Natural killer cell (primary cell): ENCODE measurements around the gene KCNIP2. TPM values are rescaled to one million over a fixed set of nuclear protein-coding genes. Genes with fewer than 3 reads are reported as not detected.
A peak's percentile ranks its signal among the peaks of the same experiment; 100 is the strongest.

Experiments
- ATAC-seq, 3 donors: fragments of 150-1000 bp in 2 of 3; fragments of 200-7000 bp in 1 of 3; cut with Tn5 transposase; 1 replicate in 1 of 3; 2 replicates in 2 of 3; pipeline ENCODE4 v1.10.0; 2021; ENCODE audit warnings: mild to moderate bottlenecking in 2 of 3, moderate library complexity in 2 of 3
- DNase-seq, 2 donors: peaks; one replicate each; pipeline versions ENCODE4 v3.0.0 to v3.0.0-alpha.2; 2013 to 2021; ENCODE audit warnings: mixed read lengths in 1 of 2
- H3K27ac ChIP-seq: one replicate; pipeline ENCODE4 v1.5.1; 2013; ENCODE audit warnings: mild to moderate bottlenecking, low read length
- H3K27me3 ChIP-seq: one replicate; pipeline ENCODE4 v1.6.1; 2013; ENCODE audit warnings: low read length; ENCODE audit not compliant: control insufficient read depth, insufficient read depth
- H3K36me3 ChIP-seq: one replicate; pipeline ENCODE4 v1.6.1; 2013; ENCODE audit warnings: low read length; ENCODE audit not compliant: control insufficient read depth, insufficient read depth
- H3K4me1 ChIP-seq: one replicate; pipeline ENCODE4 v1.6.1; 2013; ENCODE audit warnings: low read length; ENCODE audit not compliant: control insufficient read depth, insufficient read depth
- H3K4me3 ChIP-seq: one replicate; pipeline ENCODE4 v1.5.1; 2013; ENCODE audit warnings: low read length
- H3K9me3 ChIP-seq: one replicate; pipeline ENCODE4 v1.6.1; 2013; ENCODE audit warnings: low read length; ENCODE audit not compliant: control insufficient read depth, insufficient read depth
- H3K27ac Mint-ChIP-seq, 2 donors: one replicate each; pipeline ENCODE4 v1.8.0; 2022; ENCODE audit warnings: mild to moderate bottlenecking in 2 of 2, mixed read lengths in 2 of 2, moderate library complexity in 1 of 2
- H3K27me3 Mint-ChIP-seq, 2 donors: one replicate each; pipeline ENCODE4 v1.8.0; 2022; ENCODE audit warnings: low read depth in 2 of 2, mixed read lengths in 2 of 2
- H3K36me3 Mint-ChIP-seq: one replicate; pipeline ENCODE4 v1.8.0; 2022; ENCODE audit warnings: mixed read lengths
- H3K4me1 Mint-ChIP-seq, 2 donors: one replicate each; pipeline ENCODE4 v1.8.0; 2022; ENCODE audit warnings: mixed read lengths in 2 of 2
- H3K4me3 Mint-ChIP-seq: one replicate; pipeline ENCODE4 v1.8.0; 2022; ENCODE audit warnings: mild to moderate bottlenecking, moderate library complexity, mixed read lengths
- H3K9me3 Mint-ChIP-seq, 2 donors: one replicate each; pipeline ENCODE4 v1.8.0; 2022; ENCODE audit warnings: mixed read lengths in 2 of 2
- WGBS: methylation state at CpG from one replicate; pipeline ENCODE4 v1.1.7; 2013; ENCODE audit warnings: missing lambda C conversion rate; ENCODE audit not compliant: insufficient coverage; 5-methylcytosine and 5-hydroxymethylcytosine counted together
- intact Hi-C: fragments of 100-400 bp; cut with micrococcal nuclease; formaldehyde crosslinking; loops from one replicate; pipeline ENCODE4 v1.14.2; 2022
- total RNA-seq, 4 donors: library from RNA; stranded (reverse); fragments of 120-200 nt in 1 of 4; gene quantifications; one replicate each; pipeline versions ENCODE4 v1.2.3 to v1.2.4, GENCODE V29; 2013 to 2022
- TF ChIP-seq, protein P1 (sequence below): fragments of 200-600 bp; IDR thresholded peaks from one replicate; pipeline ENCODE4 v1.8.0; 2022; ENCODE audit warnings: antibody characterized with exemption

The KCNIP2 gene
- total RNA-seq, 3 donors from 2014 or later (not counting 1 experiment from before 2014, with no cell fraction given), result 0.97 to 2.0 (median 1.6) TPM

DNA sequence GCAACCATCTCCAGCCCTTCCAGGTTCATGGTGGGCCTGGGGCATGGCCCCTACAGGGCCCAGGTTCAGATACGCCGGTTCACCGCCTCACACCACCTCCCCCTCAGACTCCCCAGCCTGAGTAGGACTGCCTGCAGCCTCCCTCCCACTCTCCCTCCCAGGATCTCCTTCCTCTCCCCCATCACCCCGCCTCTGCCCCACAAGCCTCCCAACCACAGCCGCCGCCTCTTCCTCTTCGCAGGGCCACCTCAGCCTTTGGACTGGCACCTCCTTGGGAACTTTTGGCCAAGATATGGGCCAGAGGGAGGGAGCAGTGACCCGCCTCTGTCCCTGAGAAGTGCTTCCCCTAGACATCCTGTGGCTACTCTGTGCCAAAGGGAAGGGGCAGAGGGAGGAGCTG, 9.3 kb downstream of the KCNIP2 start:
- intact Hi-C loops, result no loop called here
- Histone ChIP-seq H3K4me1 (peaks cover 49% of the 10 kb centered on the region), H3K4me3 (no peak overlapping the region), H3K27me3 (no peaks in the 10 kb centered on the region), H3K27ac (no peak overlapping the region), H3K9me3 (no peaks in the 10 kb centered on the region), H3K36me3 (no peaks in the 10 kb centered on the region)
- H3K9me3 Mint-ChIP-seq, result no peaks in the 10 kb centered on the region
- H3K4me3 Mint-ChIP-seq, result no peak overlapping the region
- peaks cover 30 to 50% of the 10 kb centered on the region in 2 donors for H3K4me1 Mint-ChIP-seq
- ATAC-seq, result no peak
- TF ChIP-seq, protein P1, sequence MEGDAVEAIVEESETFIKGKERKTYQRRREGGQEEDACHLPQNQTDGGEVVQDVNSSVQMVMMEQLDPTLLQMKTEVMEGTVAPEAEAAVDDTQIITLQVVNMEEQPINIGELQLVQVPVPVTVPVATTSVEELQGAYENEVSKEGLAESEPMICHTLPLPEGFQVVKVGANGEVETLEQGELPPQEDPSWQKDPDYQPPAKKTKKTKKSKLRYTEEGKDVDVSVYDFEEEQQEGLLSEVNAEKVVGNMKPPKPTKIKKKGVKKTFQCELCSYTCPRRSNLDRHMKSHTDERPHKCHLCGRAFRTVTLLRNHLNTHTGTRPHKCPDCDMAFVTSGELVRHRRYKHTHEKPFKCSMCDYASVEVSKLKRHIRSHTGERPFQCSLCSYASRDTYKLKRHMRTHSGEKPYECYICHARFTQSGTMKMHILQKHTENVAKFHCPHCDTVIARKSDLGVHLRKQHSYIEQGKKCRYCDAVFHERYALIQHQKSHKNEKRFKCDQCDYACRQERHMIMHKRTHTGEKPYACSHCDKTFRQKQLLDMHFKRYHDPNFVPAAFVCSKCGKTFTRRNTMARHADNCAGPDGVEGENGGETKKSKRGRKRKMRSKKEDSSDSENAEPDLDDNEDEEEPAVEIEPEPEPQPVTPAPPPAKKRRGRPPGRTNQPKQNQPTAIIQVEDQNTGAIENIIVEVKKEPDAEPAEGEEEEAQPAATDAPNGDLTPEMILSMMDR, result no peak
- no peaks in the 10 kb centered on the region for H3K27me3 Mint-ChIP-seq
- H3K36me3 Mint-ChIP-seq, result no peaks in the 10 kb centered on the region
- 19% methylated on average over 8 of the region's 8 CpGs for WGBS
- H3K27ac Mint-ChIP-seq, result no peak overlapping the region
- peak in 1 of 2 donors; percentile 40 for DNase-seq

DNA sequence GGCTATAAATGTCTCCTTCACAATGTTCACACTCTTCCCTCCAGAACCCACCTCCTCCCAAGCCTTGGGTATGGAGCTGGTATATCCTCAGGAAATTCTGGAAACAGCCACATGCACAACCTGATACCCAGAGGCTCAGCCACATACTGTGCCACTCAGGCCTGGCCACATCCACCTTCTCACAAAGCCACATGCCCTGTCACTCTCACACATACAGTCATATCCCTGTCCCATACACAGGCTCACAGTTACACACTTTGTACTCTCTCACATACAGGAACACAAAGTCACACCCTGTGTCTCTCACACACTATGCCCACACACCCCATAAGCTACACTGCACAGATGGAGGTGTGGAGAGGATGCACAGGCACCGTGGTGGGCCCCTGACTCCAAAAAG, 10.1 kb downstream of the KCNIP2 start:
- Mint-ChIP-seq H3K4me3 (peak overlapping the region; percentile 2), H3K27me3 (no peaks in the 10 kb centered on the region), H3K4me1 (peaks cover 30 to 47% of the 10 kb centered on the region in 2 donors), H3K27ac (peak overlapping the region in 1 of 2 donors; percentile 22), H3K9me3 (no peaks in the 10 kb centered on the region), H3K36me3 (no peaks in the 10 kb centered on the region)
- Histone ChIP-seq H3K36me3 (no peaks in the 10 kb centered on the region), H3K9me3 (no peaks in the 10 kb centered on the region), H3K4me1 (peaks cover 52% of the 10 kb centered on the region), H3K27ac (no peak overlapping the region), H3K4me3 (no peak overlapping the region), H3K27me3 (no peaks in the 10 kb centered on the region)
- ATAC-seq (no peak), DNase-seq (peak in 1 of 2 donors; percentile 6)
- 91% methylated on average over 1 of the region's 1 CpG for WGBS
- TF ChIP-seq, protein P1, result no peak
- intact Hi-C loops, result no loop called here

DNA sequence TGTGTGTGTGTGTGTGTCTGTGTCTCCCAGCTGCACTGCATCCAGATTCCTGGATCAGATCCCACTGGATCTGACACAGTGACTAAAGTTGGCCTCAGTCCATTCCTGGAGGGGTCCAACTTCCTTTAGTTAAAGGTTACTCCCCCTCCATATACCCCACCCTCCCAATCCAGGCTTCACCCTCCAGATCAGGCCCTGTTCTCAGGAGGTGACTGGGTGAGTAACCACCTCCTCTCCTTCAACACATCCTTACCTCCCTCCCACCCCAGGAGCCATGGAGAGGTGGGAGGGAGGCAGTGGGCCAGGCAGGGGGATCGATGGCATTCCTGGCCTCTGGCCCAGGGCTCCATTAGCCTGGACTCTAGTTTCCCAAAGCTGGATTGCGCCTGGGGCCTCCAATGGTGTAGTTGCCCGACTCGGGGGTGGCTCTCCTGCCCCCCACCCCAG, 11.3 kb downstream of the KCNIP2 start:
- no peak overlapping the region for H3K4me3 ChIP-seq
- H3K9me3 ChIP-seq, result no peaks in the 10 kb centered on the region
- no peaks in the 10 kb centered on the region for H3K36me3 ChIP-seq
- H3K9me3 Mint-ChIP-seq, result no peaks in the 10 kb centered on the region
- no peaks in the 10 kb centered on the region for H3K27me3 Mint-ChIP-seq
- TF ChIP-seq, protein P1, result no peak
- H3K4me3 Mint-ChIP-seq, result no peak overlapping the region
- no peak for ATAC-seq
- H3K36me3 Mint-ChIP-seq, result no peaks in the 10 kb centered on the region
- intact Hi-C loops, result no loop called here
- no peak overlapping the region for H3K27ac Mint-ChIP-seq
- H3K4me1 Mint-ChIP-seq, result peaks cover 30 to 47% of the 10 kb centered on the region in 2 donors
- H3K27me3 ChIP-seq, result no peaks in the 10 kb centered on the region
- no peak for DNase-seq
- peaks cover 52% of the 10 kb centered on the region for H3K4me1 ChIP-seq
- WGBS, result 97% methylated on average over 4 of the region's 4 CpGs
- no peak overlapping the region for H3K27ac ChIP-seq

DNA sequence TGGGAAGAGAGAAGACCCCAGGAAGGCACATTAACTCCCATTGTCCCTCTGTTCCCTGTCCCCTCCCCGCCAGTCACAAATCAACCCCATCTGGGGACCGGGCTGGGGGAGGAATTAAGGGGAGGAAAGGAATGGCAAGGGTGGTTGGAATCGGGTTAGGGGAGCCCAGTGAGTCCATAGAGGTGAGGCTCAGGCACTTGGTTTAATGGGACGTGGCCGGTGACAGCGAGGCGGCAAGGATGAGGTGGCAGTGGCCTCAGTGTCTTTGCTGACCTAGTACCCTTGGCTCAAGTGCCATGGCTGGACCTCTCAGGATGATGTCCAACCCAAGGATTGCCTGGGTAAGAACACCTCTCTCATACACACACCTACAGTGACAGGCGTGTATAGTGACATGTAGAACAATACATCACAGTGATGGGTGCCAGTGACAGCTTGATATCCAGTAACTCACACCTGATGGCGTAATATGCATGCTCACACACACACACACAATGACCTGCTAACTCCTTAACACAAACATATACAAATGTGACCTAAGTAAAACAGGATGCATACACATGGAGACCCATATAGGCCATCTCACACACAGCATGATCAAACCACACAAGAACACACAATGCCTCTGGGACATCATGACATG, 12.3 kb downstream of the KCNIP2 start:
- H3K27ac Mint-ChIP-seq, result peak overlapping the region; percentile 93 to 94
- intact Hi-C loops, result no loop called here
- Histone ChIP-seq H3K4me3 (peak overlapping the region; percentile 47), H3K27ac (peak overlapping the region; percentile 82), H3K36me3 (no peaks in the 10 kb centered on the region), H3K4me1 (peaks cover 51% of the 10 kb centered on the region), H3K27me3 (no peaks in the 10 kb centered on the region), H3K9me3 (no peaks in the 10 kb centered on the region)
- TF ChIP-seq, protein P1, result no peak
- 62% methylated on average over 8 of the region's 9 CpGs for WGBS
- no peaks in the 10 kb centered on the region for H3K27me3 Mint-ChIP-seq
- ATAC-seq (no peak), DNase-seq (peak in 1 of 2 donors; percentile 31)
- no peaks in the 10 kb centered on the region for H3K9me3 Mint-ChIP-seq
- peak overlapping the region; percentile 90 for H3K4me3 Mint-ChIP-seq
- H3K36me3 Mint-ChIP-seq, result no peaks in the 10 kb centered on the region
- peaks cover 30 to 47% of the 10 kb centered on the region in 2 donors for H3K4me1 Mint-ChIP-seq
